ENCODE measurements around the gene UBASH3B.

Gene UBASH3B

GRCh38 chr11:122784325-122784955 is 128.9 kb downstream of the UBASH3B start:
- peak; percentile 83 for DNase-seq (ENCODE audit: low read depth)

GRCh38 chr11:122785031-122785541 is 129.6 kb downstream of the UBASH3B start:
- no peak for DNase-seq (ENCODE audit: low read depth)

GRCh38 chr11:122786896-122787295 is 131.4 kb downstream of the UBASH3B start:
- DNase-seq (ENCODE audit: low read depth) = no peak

GRCh38 chr11:122788781-122789535 is 133.4 kb downstream of the UBASH3B start:
- DNase-seq (ENCODE audit: low read depth) = no peak

GRCh38 chr11:122789907-122790306 is 134.4 kb downstream of the UBASH3B start:
- no peak for DNase-seq (ENCODE audit: low read depth)

DNA sequence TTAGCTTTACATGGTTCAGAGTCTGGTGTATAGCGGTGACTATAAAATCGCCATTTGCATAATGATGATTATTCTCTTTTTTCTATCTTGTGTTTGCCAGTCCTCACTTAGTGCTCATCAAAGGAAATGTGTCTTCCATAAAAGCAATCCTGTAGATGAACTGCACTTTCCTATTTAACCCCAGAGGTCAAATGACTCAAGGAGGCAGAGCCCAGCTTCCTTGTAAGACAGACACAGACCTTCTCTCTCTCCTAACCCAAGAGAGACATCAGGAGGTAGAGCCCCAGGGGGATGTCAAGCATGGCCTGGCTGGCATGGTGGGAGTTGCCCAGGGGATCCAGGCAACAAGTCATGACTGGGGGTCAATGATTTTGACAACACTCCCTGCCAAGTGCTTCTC is 135.9 kb downstream of the UBASH3B start:
- no peak for DNase-seq (ENCODE audit: low read depth)

GRCh38 chr11:122791836-122792235 is 136.3 kb downstream of the UBASH3B start:
- no peak for DNase-seq (ENCODE audit: low read depth)

GRCh38 chr11:122793515-122793914 is 138.0 kb downstream of the UBASH3B start:
- DNase-seq (ENCODE audit: low read depth) = no peak

GRCh38 chr11:122795307-122795706 is 139.8 kb downstream of the UBASH3B start:
- no peak for DNase-seq (ENCODE audit: low read depth)

DNA sequence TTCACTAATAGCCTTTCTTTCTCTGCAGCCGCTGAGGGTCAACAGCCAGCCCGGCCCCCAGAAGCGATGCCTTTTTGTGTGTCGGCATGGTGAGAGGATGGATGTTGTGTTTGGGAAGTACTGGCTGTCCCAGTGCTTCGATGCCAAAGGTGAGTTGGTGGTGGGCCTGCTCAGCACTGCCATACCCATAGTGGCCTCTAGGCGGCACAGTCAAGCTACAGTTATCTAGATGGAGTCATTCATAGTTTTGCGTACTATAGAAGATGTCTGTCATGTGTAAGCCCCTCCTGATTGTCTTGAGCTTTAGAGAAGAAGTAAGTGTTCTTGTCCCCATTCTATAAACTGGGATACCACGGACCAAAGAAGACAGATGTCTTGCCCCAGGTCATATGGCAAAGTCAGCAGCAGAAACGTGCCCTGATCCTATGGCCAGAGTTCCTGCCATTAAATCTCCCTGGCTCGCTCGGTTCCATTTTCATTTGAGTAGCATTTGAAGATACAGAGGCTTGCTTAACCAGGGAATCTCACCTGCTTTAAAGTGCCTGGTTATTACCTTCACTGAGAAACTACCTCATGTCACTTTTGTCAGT is 140.7 kb downstream of the UBASH3B start:
- DNase-seq (ENCODE audit: low read depth) = no peak

GRCh38 chr11:122797651-122798050 is 142.1 kb downstream of the UBASH3B start:
- DNase-seq (ENCODE audit: low read depth) = no peak

DNA sequence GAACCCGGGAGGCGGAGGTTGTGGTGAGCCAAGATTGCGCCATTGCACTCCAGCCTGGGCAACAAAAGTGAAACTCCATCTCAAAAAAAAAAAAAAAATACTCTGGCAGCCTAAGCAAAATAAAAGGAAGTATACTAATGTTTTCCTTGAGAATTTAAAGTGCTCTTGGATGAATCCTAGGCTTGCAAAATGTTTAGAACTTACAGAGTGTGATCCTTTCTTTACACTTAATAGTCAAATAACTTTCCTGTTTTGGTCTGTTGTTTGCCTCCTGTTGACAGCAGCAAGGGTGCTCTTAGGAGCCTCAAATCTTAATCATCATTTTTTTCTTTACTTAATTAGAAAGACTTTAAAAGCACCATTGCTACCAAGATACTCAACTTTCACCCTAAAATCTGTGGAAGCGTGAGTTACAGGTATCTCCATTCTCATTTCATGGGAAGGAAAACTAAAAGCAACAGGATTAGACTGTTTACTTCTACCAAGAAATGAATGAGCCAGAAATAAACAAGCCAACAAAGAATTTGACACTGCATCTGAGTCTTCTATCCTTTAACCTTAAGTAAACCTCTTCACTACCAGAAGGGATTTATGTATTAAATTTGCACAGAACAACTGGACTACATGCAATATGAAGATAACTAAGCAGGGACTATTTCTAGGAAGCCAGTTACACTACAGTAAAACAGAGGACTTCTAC is 144.0 kb downstream of the UBASH3B start:
- DNase-seq (ENCODE audit: low read depth) = no peak

- DNase-seq (ENCODE audit: low read depth) = no peak
Observed at GRCh38 chr11:122802876-122803275, 147.4 kb downstream of the UBASH3B start.

- no peak for DNase-seq (ENCODE audit: low read depth)
Observed at GRCh38 chr11:122803306-122803705, 147.8 kb downstream of the UBASH3B start.

DNA sequence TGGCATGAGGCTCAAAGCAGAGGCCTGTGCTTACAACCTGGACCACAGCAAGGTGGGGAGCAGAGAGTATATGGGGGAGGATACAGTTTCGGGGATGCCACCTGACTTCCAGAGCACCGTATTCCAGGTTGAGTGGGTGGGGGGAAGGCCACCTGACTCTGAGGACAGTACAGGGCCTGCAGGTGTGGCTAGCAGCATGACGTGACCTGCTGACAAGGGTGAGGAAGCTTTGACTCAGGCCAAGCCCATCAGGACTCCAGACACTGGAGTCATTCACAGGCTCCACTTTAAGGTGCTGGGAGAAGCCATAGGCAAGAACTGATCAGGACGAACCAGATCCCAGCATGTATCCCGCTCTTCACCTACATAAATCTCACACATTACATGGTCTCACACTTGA is 148.2 kb downstream of the UBASH3B start:
- DNase-seq (ENCODE audit: low read depth) = no peak

DNA sequence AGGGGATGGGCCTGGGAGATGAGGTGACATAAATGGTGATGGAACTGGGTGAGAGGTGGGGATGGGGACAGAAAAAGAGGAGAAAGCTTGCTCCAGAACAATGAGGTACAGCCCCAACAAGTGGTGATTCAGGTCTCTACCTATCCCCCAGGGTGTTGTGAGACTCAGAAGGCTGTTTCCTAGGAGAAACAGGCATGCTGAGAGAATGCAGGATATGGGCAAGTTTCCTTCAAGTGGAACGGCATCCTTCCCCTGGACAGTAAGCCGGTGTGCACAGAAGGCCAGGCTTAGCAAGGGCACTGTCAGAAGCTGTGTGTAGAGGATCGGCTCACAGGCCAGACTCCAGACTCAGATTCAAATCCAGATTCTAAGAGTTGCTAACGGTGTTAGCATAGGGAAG is 148.6 kb downstream of the UBASH3B start:
- no peak for DNase-seq (ENCODE audit: low read depth)

- DNase-seq (ENCODE audit: low read depth) = no peak
Observed at GRCh38 chr11:122804796-122805195, 149.3 kb downstream of the UBASH3B start.

DNA sequence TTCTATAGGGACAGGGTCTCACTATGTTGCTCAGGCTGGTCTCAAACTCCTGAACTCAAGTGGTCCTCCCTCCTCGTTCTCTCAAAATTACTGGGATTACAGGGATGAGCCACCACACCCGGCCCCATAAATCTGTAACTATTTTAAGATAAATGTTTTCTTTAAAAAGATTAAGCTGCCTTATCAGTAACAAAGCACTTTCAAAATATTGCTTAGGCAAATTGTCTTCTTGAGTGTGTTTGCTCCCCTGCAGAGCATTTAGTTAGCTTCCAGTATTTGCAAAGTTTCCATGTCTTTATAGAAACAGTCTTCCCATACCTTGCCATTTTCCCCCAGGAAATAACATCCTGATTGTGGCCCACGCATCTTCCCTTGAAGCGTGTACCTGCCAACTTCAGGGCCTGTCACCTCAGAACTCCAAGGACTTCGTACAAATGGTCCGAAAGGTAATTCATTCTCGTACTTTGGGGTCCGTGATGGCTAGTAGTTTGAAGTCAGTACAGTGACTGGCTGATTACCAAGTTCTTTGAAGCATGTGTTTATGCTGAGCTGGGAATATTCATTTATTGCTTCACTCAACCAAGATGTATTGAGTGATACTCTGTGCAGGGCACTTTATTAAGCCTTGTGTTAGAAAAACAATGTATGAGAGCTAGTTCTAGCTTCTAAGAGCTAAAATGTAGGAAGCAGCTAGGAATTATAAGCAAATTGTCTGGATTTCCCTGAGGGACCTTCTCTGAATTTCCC is 152.4 kb downstream of the UBASH3B start:
- no peak for DNase-seq (ENCODE audit: low read depth)

GRCh38 chr11:122808478-122808869 is 153.0 kb downstream of the UBASH3B start:
- no peak for DNase-seq (ENCODE audit: low read depth)

DNA sequence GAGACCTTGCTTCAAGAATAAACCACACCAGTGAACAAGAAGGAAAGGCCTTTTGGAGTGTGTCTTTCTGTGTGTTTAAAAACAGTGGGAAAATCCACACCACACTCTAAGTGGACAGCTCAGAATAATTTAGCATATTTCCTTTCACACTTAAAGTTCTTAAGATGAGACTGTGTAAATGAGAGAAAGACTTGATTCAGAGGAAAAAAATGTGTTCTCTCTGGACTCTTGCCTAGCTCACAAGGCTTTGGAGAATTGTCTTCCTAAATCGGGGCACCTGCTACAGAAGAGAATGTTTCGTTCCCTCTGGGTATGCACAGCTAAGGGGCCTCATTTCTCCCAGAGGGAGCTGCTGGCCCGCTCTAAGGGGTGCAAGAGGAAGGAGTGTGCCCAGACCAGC is 154.3 kb downstream of the UBASH3B start:
- DNase-seq (ENCODE audit: low read depth) = no peak

- no peak for DNase-seq (ENCODE audit: low read depth)
Observed at GRCh38 chr11:122811721-122812120, 156.2 kb downstream of the UBASH3B start.

DNA sequence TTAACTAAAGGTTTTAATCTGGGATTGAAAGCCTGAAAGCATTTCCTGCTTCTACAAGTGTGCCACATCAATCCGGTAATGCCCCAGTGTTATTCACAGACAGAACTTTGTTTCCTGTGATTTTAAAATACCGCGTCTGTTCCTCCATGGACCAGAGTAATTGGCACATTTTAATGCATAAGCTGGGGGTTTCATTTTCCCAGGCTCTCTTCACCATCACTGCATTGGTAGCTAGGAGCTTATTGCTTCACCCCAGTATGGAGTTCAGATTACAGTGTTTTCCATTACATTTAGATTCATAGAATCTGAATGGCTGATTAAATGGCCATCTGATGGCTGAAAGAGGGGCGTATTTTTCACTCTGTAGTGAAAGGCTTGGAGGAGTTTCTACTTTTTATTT is 157.1 kb downstream of the UBASH3B start:
- DNase-seq (ENCODE audit: low read depth) = no peak
